Right renal cortex interstitium (tissue), 3 donors: Measurements from ENCODE around the gene MST1. TPM values are rescaled to one million over a fixed set of nuclear protein-coding genes. Genes with fewer than 3 reads are reported as not detected.

Source experiments
- DNase-seq, 3 donors: peaks; one replicate each; pipeline ENCODE4 v3.0.0-alpha.2; 2013; ENCODE audit warnings: low read depth in 3 of 3, low spot score in 2 of 3
- polyA plus RNA-seq, 3 donors: library from polyadenylated mRNA; unstranded; fragments of 120-200 nt; gene quantifications; one replicate each; pipeline ENCODE4 v1.2.1, GENCODE V29; 2013; ENCODE audit not compliant: insufficient read length in 3 of 3

MST1 gene
- polyA plus RNA-seq, 3 donors = 93.8 to 176 (median 110) TPM

GRCh38 chr3:49719214-49719884 is 30.1 kb upstream of the MST1 start, which contains the start of gene AMIGO3:
Gene AMIGO3 (minus strand): TSS chr3:49719684. CDS start chr3:49719465, 219 bp downstream.
- peak; percentile 65 to 88 (median 84) for DNase-seq

DNA sequence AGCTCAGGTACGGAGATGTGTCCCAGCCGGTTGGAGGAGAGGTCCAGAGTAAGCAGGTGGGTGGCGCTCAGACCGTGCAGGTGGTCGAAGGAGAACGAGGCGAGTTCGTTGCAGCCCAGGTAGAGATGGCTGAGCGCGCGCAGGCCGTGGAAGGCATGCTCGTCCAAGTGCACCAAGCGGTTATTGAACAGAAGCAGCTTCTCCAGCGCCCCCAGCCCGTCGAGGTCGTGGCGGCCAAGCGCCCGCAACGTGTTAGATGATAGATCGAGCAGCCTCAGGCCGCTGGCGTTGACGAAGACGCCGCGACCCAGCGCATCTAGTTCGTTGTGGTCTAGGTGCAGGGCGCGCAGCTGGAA is 29.6 kb upstream of the MST1 start:
- no peak for DNase-seq

- peak in 1 of 3 donors; percentile 4 for DNase-seq
These were observed 28.9 kb upstream of the MST1 start for GRCh38 chr3:49717959-49718857.

GRCh38 chr3:49717211-49717958 is 28.1 kb upstream of the MST1 start:
- DNase-seq = no peak

- no peak for DNase-seq
These were observed 27.5 kb upstream of the MST1 start for GRCh38 chr3:49716691-49717210.

DNA sequence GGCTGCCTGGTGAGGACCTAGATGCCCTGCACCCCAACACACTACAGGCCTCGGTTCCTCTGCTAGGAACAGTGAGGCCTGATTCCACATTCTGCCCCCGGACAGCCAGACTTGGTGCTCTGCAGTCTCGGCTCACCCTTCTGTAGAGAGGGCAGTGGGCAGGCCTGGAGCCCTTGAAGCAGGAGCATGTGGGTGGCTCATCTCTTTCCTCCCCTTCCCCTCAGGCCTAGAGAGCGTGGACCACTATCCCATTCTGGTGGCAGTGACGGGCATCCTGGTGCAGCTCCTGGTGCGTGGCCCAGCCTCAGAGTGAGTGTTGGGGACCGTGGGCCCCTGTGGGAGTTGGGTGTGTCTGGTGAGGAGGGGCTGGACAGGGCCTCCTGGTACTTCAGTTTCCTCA is 26.9 kb upstream of the MST1 start:
- DNase-seq = no peak

- no peak for DNase-seq
These were observed 26.4 kb upstream of the MST1 start for GRCh38 chr3:49715611-49716121.

- DNase-seq = no peak
These were observed 25.7 kb upstream of the MST1 start for GRCh38 chr3:49714728-49715550.

- DNase-seq = no peak
These were observed 24.2 kb upstream of the MST1 start for GRCh38 chr3:49713336-49714105.

DNA sequence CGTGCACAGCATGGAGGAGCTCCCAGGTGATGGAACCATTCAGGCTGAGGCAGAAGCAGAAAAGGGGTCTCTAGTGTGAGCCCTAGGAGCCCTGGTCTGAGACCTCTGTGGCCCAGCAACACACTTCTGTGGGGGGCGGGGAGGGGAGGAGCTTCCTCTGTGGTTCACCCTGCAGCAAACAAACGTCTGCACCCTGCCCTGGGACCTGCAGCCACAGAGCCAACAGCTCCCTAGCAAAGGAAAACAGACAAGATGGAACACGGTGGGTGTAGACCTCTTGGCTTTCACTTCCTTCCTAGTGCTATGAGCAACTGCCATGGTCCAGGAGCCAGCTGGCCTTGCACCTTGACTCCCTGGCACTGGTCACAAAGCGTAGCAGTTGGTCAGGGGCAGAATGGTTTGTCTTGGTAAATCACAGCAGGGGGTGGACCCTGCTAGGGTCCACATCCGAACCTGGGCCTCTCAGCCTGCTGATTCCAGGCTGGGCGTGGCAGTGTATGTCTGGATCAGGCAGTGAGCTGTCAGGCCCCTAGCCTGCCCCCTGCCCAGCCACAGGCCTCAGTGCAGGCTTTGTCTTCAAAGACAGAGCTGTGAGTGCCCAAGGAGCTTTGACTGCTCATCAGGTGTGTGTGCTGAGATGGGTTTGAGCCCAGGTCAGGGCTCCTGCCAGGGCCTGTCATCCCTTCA is 23.5 kb upstream of the MST1 start:
- no peak for DNase-seq

DNA sequence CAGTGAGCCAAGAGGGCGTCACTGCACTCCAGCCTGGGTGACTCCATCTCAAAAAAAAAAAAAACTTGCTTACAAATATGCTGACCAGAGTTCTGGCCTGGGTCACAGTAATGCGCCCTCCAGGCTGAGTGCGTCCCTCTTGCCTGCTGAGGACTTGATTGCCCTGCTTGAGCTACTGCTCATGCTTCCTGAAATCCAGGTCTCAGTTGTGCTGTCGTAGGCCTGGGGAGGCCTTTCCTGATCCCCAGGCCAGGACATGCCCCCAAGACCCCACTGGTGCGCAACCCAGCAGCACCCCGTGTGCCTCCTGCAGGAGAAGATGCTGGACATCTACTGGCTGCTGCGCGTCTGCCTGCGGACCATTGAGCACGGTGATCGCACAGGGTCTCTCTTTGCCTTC is 22.9 kb upstream of the MST1 start:
- no peak for DNase-seq

DNA sequence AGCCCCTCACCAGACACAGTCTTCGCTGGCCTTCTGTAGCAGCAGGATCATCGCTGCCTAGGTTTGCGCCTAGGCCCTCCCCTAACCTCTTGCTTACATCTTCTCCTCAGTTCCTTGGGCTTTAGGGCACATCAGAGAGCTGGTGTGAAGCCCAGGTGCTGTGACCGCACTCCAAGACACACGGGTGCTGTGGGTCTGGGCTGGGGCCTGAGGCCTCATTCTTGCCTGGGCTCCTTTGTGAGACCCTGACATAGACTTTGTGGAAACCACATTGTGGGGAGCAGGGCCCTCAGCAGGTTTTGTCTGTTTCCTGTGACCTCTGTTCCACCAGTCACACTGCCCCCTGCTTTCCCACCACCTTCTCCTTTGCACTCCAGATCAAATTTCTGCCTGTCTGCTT is 22.2 kb upstream of the MST1 start:
- no peak for DNase-seq

GRCh38 chr3:49709852-49710251 is 20.6 kb upstream of the MST1 start:
- DNase-seq = no peak

DNA sequence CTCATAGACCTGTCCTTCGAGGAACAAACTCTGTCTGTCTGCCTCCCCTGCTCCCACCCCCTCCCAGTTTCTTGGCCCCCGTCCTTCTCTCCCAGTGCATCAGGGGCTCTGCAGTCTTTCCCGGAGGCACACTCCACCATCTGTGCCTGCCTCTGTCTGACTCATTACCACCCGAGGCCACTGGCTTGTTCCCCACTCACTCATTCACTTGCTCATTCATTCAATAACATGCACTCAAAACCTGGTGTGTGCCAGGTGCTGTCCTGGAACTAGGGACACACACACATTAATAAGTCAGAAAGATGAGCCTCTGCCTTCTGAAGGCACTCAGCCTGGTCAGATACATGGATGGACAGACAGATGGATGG is 17.8 kb upstream of the MST1 start:
- DNase-seq = no peak

DNA sequence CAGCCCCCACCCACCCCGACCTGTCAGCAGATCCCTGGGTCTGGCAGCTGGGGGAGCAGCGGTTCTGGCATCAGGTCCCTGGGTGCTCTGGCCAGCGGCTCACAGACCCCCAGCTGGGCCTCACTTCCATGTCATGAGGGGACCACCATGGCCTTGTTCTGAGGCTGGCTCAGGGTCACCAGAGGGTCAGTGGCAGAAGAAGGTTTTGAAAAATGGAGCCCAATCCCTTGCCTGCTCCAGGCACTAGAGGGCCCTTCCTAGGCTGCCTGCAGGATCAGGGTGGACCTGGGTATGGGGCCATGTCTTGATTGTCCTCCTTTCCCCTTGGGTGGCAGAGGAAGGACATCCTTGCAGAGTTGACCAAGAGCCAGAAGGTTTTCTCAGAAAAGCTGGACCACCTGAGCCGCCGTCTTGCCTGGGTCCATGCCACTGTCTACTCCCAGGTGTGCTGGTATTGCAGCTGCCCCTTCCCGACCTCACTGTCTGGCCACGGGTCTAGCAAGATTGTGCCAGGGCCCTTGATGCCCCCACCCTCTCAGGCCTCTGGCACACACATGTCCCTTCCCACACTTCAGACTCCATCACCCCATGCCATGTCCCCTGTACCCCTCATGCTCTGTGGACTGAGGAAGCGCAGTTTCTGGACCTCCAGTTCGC is 17.3 kb upstream of the MST1 start:
- no peak for DNase-seq

DNA sequence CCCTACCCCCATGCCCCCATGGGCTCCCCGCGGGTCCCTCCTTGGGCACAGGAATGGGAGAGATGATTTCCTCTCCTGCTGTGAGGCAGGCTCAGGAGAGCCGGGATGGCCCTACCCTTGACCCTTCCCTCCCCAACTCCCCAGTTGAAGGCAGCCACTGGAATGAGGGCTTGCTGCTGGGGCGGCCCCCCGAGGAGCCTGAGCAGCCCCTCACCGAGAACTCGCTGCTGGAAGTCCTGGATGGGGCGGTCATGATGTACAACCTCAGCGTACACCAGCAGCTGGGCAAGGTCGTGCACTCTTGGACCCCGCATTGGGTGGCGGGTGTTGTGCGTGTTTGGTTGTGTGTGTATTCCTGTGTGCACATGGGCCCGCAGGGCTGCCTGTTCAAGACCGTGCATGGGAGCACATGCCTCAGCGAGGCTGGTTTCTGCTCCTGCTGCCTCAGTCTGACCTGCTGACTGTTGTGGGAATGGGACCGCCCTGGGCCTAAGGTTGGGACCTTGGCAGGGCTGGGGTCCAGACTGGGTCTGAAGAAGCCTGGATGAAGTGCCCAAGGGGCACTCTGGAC is 16.2 kb upstream of the MST1 start:
- no peak for DNase-seq

GRCh38 chr3:49704629-49705028 is 15.4 kb upstream of the MST1 start:
- no peak for DNase-seq

GRCh38 chr3:49703956-49704355 is 14.7 kb upstream of the MST1 start:
- no peak for DNase-seq
